H9 (cell line): Measurements from ENCODE around the gene ANO2. TPM values are rescaled to one million over a fixed set of nuclear protein-coding genes. Genes with fewer than 3 reads are reported as not detected.

ENCODE experiments used
- DNase-seq: peaks from one replicate; pipeline ENCODE4 v3.0.0-alpha.2; 2017
- H2AFZ ChIP-seq: one replicate; pipeline ENCODE4 v1.6.1; 2013; ENCODE audit warnings: mild to moderate bottlenecking, low read length, control low read depth, moderate library complexity
- H2AK5ac ChIP-seq: 2 replicates; pipeline ENCODE4 v1.6.1; 2013; ENCODE audit warnings: low read length, control low read depth, mixed read lengths; ENCODE audit not compliant: insufficient read length
- H2BK120ac ChIP-seq: one replicate; pipeline ENCODE4 v1.6.1; 2013; ENCODE audit warnings: low read depth, mild to moderate bottlenecking, low read length, control low read depth, inconsistent platforms; ENCODE audit not compliant: poor library complexity, severe bottlenecking
- H2BK12ac ChIP-seq: 2 replicates; pipeline ENCODE4 v1.6.1; 2013; ENCODE audit warnings: low read length, control low read depth, mixed read lengths, low read depth; ENCODE audit not compliant: insufficient read length
- H2BK15ac ChIP-seq: 2 replicates; pipeline ENCODE4 v1.6.1; 2013; ENCODE audit warnings: low read depth, low read length, control low read depth
- H2BK20ac ChIP-seq: one replicate; pipeline ENCODE4 v1.6.1; 2013; ENCODE audit warnings: low read depth, mild to moderate bottlenecking, low read length, control low read depth, inconsistent platforms; ENCODE audit not compliant: poor library complexity, severe bottlenecking
- H2BK5ac ChIP-seq: 2 replicates; pipeline ENCODE4 v1.6.1; 2013; ENCODE audit warnings: low read length, control low read depth, mixed read lengths; ENCODE audit not compliant: insufficient read length
- H3K14ac ChIP-seq: 2 replicates; pipeline ENCODE4 v1.6.1; 2013; ENCODE audit warnings: low read length, control low read depth; ENCODE audit not compliant: insufficient read depth
- H3K18ac ChIP-seq: 2 replicates; pipeline ENCODE4 v1.6.1; 2013; ENCODE audit warnings: low read depth, mild to moderate bottlenecking, mixed read lengths, low read length, control low read depth; ENCODE audit not compliant: insufficient read length
- H3K23ac ChIP-seq: 2 replicates; pipeline ENCODE4 v1.6.1; 2013; ENCODE audit warnings: low read length, control low read depth, mixed read lengths, low read depth; ENCODE audit not compliant: insufficient read length
- H3K23me2 ChIP-seq: 2 replicates; pipeline ENCODE4 v1.6.1; 2013; ENCODE audit warnings: low read depth, mild to moderate bottlenecking, mixed read lengths, low read length, control low read depth; ENCODE audit not compliant: insufficient read length, poor library complexity, severe bottlenecking
- H3K27ac ChIP-seq: 2 replicates; pipeline ENCODE4 v1.5.1; 2013; ENCODE audit warnings: low read length, control low read depth, mixed read lengths, low read depth; ENCODE audit not compliant: insufficient read length
- H3K27me3 ChIP-seq: 2 replicates; pipeline ENCODE4 v1.6.1; 2013; ENCODE audit warnings: low read length, control low read depth, inconsistent platforms; ENCODE audit not compliant: insufficient read depth
- H3K4ac ChIP-seq: 2 replicates; pipeline ENCODE4 v1.6.1; 2013; ENCODE audit warnings: low read depth, mild to moderate bottlenecking, control low read depth, inconsistent platforms, low read length, moderate library complexity
- H3K4me1 ChIP-seq: 2 replicates; pipeline ENCODE4 v1.6.1; 2013; ENCODE audit warnings: low read length, control low read depth, inconsistent platforms; ENCODE audit not compliant: insufficient read depth
- H3K4me2 ChIP-seq: 2 replicates; pipeline ENCODE4 v1.6.1; 2013; ENCODE audit warnings: low read length, control low read depth, mixed read lengths; ENCODE audit not compliant: insufficient read length, insufficient read depth
- H3K56ac ChIP-seq: 2 replicates; pipeline ENCODE4 v1.6.1; 2013; ENCODE audit warnings: low read depth, mild to moderate bottlenecking, mixed read lengths, low read length, control low read depth; ENCODE audit not compliant: insufficient read length
- H3K79me1 ChIP-seq: 2 replicates; pipeline ENCODE4 v1.6.1; 2013; ENCODE audit warnings: low read depth, mild to moderate bottlenecking, moderate library complexity, low read length, control low read depth, inconsistent platforms; ENCODE audit not compliant: insufficient read depth, poor library complexity, severe bottlenecking
- H3K79me2 ChIP-seq: 2 replicates; pipeline ENCODE4 v1.6.1; 2013; ENCODE audit warnings: low read length, control low read depth, inconsistent platforms; ENCODE audit not compliant: insufficient read depth
- H3K9ac ChIP-seq: 2 replicates; pipeline ENCODE4 v1.6.1; 2013; ENCODE audit warnings: low read length, control low read depth, mixed read lengths; ENCODE audit not compliant: insufficient read length; ENCODE audit errors: extremely low read depth
- H3K9me3 ChIP-seq: one replicate; pipeline ENCODE4 v1.6.1; 2013; ENCODE audit warnings: low read depth, low read length, inconsistent platforms; ENCODE audit not compliant: control insufficient read depth
- H3T11ph ChIP-seq: one replicate; pipeline ENCODE4 v1.6.1; 2013; ENCODE audit warnings: mild to moderate bottlenecking, low read length, control low read depth, inconsistent platforms
- H4K20me1 ChIP-seq: one replicate; pipeline ENCODE4 v1.6.1; 2013; ENCODE audit not compliant: control insufficient read depth, insufficient read length, insufficient read depth
- H4K5ac ChIP-seq: 2 replicates; pipeline ENCODE4 v1.6.1; 2013; ENCODE audit warnings: low read depth, mild to moderate bottlenecking, mixed read lengths, low read length, control low read depth; ENCODE audit not compliant: insufficient read length
- H4K8ac ChIP-seq: replicated peaks from 2 replicates; pipeline ENCODE4 v1.6.1; 2013; ENCODE audit warnings: low read length, control low read depth, mixed read lengths, low read depth; ENCODE audit not compliant: insufficient read length
- H4K91ac ChIP-seq: 2 replicates; pipeline ENCODE4 v1.6.1; 2013; ENCODE audit warnings: low read depth, mild to moderate bottlenecking, moderate library complexity, mixed read lengths, low read length, control low read depth; ENCODE audit not compliant: insufficient read length
- H3K27ac Mint-ChIP-seq, 3 experiments: 2 replicates in 2 of 3; 3 replicates in 1 of 3; pipeline ENCODE4 v1.8.0; 2020 to 2021; ENCODE audit warnings: mixed read lengths in 3 of 3, mild to moderate bottlenecking in 1 of 3, moderate library complexity in 1 of 3
- H3K27me3 Mint-ChIP-seq: 2 replicates; pipeline ENCODE4 v1.8.0; 2021; ENCODE audit warnings: low read depth, mild to moderate bottlenecking, moderate library complexity, mixed read lengths
- H3K36me3 Mint-ChIP-seq, 3 experiments: 2 replicates in 2 of 3; 3 replicates in 1 of 3; pipeline ENCODE4 v1.8.0; 2020 to 2021; ENCODE audit warnings: low read depth in 3 of 3, mixed read lengths in 3 of 3; ENCODE audit not compliant: insufficient read depth in 1 of 3
- H3K4me1 Mint-ChIP-seq, 2 experiments: 2 replicates each; pipeline ENCODE4 v1.8.0; 2020; ENCODE audit warnings: mixed read lengths in 2 of 2
- H3K4me3 Mint-ChIP-seq, 2 experiments: 2 replicates in 1 of 2; 3 replicates in 1 of 2; pipeline ENCODE4 v1.8.0; 2020 to 2021; ENCODE audit warnings: mild to moderate bottlenecking in 2 of 2, mixed read lengths in 2 of 2, moderate library complexity in 1 of 2
- H3K9me3 Mint-ChIP-seq, 2 experiments: 2 replicates in 1 of 2; 3 replicates in 1 of 2; pipeline ENCODE4 v1.8.0; 2020; ENCODE audit warnings: mild to moderate bottlenecking in 2 of 2, mixed read lengths in 2 of 2, moderate library complexity in 1 of 2
- CTCF ChIP-seq: fragments of 200-600 bp; sonication (generic); conservative IDR thresholded peaks from 3 replicates; pipeline ENCODE4 v1.8.0; 2021; ENCODE audit warnings: antibody characterized with exemption, mild to moderate bottlenecking
- WGBS: extraction: QIAGEN DNeasy Blood & Tissue Kit; methylation state at CpG from one replicate; pipeline ENCODE4 v1.1.7; 2013; ENCODE audit warnings: missing lambda C conversion rate, low lambda C conversion rate, mixed read lengths; ENCODE audit not compliant: insufficient read length; ENCODE audit errors: extremely low coverage; 5-methylcytosine and 5-hydroxymethylcytosine counted together
- total RNA-seq: library from RNA; stranded (reverse); gene quantifications from 2 replicates; pipeline ENCODE4 v1.2.1, GENCODE V29; 2021

The ANO2 gene
- total RNA-seq, 1 experiment from 2014 or later = 3.8 TPM

GRCh38 chr12:5985471-5985870 is 40.4 kb upstream of the ANO2 start:
- peaks cover 18 to 38% of the 10 kb centered on the region in 2 experiments for H3K4me1 Mint-ChIP-seq
- Histone ChIP-seq H3K4me2 (no peak overlapping the region), H3K27ac (no peak overlapping the region), H4K91ac (no peak overlapping the region), H2BK5ac (no peak overlapping the region), H3K18ac (no peak overlapping the region), H3K9me3 (no peaks in the 10 kb centered on the region), H3K23me2 (no peaks in the 10 kb centered on the region), H2BK120ac (no peak overlapping the region), H3K56ac (no peak overlapping the region), H2BK20ac (no peak overlapping the region), H3K79me1 (no peaks in the 10 kb centered on the region), H3K27me3 (no peaks in the 10 kb centered on the region), H3K79me2 (no peaks in the 10 kb centered on the region), H4K20me1 (no peaks in the 10 kb centered on the region), H2BK15ac (no peak overlapping the region), H3K4me1 (0 out of 2 replicates have a peak, but pooled peaks cover 2% of the 10 kb centered on the region), H3K9ac (no peak overlapping the region), H3K4ac (no peak overlapping the region), H3T11ph (no peak overlapping the region), H2BK12ac (no peak overlapping the region), H3K14ac (no peak overlapping the region), H4K5ac (no peak overlapping the region), H2AFZ (no peak overlapping the region), H4K8ac (no peak overlapping the region), H3K23ac (no peak overlapping the region), H2AK5ac (no peak overlapping the region)
- H3K27ac Mint-ChIP-seq = no peak overlapping the region; a peak in 1 of 7 replicates
- no peaks in the 10 kb centered on the region; a peak in 1 of 5 replicates for H3K9me3 Mint-ChIP-seq
- WGBS = no CpG with 5 or more reads among the region's 8 CpGs
- H3K27me3 Mint-ChIP-seq = no peaks in the 10 kb centered on the region; the same call in 1 of the 2 replicates
- H3K4me3 Mint-ChIP-seq = no peak overlapping the region
- TF ChIP-seq CTCF = no peak
- DNase-seq = no peak
- H3K36me3 Mint-ChIP-seq = no peaks in the 10 kb centered on the region
